Transverse colon (tissue), 4 donors: Measurements from ENCODE around the gene PTPRN2.

Source experiments
- EP300 ChIP-seq: sonication (generic); formaldehyde crosslinking; IDR thresholded peaks from one replicate; pipeline ENCODE4 v1.6.1; 2017; ENCODE audit warnings: antibody characterized with exemption, low read depth
- POLR2A ChIP-seq: fragments of 450-650 bp; IDR thresholded peaks from one replicate; pipeline ENCODE4 v1.6.1; 2016; ENCODE audit warnings: antibody characterized with exemption, mild to moderate bottlenecking, moderate library complexity
- POLR2AphosphoS5 ChIP-seq, 3 donors: sonication (generic); formaldehyde crosslinking; IDR thresholded peaks; one replicate each; pipeline ENCODE4 v1.6.1; 2016; ENCODE audit warnings: antibody characterized with exemption in 3 of 3
- TF ChIP-seq, protein P1 (sequence below), 5 experiments: fragments of 200-600 bp in 3 of 5; fragments of 450-650 bp in 2 of 5; sonication (generic) in 3 of 5; IDR thresholded peaks; 1 replicate in 2 of 5; 2 replicates in 3 of 5; pipeline ENCODE4 v1.5.1; 2016 to 2017; ENCODE audit warnings: antibody characterized with exemption in 5 of 5, inconsistent platforms in 3 of 5, mild to moderate bottlenecking in 2 of 5, moderate library complexity in 1 of 5

DNA sequence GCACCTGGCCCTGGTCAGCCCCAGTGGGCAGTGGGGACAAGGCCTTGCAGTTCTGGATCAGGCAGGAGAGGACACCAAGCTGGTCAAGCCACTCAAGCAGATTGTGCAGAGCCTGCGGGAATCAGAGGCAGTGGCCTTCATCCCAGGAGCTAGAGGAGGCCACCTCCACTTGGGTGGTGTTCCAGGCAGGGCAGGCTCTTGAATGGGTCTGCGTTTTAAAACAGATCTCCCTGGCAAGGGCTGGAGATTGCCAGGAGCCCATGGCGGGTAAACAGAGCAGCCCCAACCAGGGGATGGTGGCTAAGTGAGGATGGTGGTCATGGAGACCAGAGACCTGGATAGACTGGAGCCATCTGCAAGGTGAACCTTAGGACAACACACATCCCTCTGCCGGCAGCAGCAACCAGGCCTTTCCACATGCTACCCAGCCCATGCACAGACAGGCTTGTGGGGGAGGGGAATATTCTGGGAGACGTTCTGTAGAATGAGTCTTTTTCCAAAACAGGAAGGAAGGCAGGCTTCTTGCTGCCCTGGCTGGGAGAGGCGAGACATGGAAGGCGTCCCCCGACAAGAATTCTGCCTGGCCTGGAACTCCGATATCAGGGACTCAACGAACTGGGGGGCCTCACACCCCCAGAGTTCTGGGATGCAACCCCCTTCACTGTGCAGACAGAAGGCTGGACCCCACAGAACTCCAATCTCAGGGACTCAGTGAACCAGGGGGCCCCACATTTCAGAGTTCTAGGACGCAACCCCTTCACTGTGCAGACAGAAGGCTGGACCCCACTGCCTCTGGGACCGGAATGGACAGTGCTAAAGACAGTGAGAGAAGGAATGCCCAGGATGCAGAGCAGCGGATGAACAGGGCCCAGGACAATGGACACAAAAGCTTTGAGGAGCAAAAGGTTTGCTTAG, 264.8 kb downstream of the PTPRN2 start:
- TF ChIP-seq POLR2AphosphoS5 (IDR thresholded peaks at IDR 0.05) (no peak), POLR2A (no peak), EP300 (no peak)
- TF ChIP-seq, protein P1, sequence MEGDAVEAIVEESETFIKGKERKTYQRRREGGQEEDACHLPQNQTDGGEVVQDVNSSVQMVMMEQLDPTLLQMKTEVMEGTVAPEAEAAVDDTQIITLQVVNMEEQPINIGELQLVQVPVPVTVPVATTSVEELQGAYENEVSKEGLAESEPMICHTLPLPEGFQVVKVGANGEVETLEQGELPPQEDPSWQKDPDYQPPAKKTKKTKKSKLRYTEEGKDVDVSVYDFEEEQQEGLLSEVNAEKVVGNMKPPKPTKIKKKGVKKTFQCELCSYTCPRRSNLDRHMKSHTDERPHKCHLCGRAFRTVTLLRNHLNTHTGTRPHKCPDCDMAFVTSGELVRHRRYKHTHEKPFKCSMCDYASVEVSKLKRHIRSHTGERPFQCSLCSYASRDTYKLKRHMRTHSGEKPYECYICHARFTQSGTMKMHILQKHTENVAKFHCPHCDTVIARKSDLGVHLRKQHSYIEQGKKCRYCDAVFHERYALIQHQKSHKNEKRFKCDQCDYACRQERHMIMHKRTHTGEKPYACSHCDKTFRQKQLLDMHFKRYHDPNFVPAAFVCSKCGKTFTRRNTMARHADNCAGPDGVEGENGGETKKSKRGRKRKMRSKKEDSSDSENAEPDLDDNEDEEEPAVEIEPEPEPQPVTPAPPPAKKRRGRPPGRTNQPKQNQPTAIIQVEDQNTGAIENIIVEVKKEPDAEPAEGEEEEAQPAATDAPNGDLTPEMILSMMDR (IDR thresholded peaks at IDR 0.05): no peak
